ENCODE measurements around the gene CTBP1.

The CTBP1 gene

DNA sequence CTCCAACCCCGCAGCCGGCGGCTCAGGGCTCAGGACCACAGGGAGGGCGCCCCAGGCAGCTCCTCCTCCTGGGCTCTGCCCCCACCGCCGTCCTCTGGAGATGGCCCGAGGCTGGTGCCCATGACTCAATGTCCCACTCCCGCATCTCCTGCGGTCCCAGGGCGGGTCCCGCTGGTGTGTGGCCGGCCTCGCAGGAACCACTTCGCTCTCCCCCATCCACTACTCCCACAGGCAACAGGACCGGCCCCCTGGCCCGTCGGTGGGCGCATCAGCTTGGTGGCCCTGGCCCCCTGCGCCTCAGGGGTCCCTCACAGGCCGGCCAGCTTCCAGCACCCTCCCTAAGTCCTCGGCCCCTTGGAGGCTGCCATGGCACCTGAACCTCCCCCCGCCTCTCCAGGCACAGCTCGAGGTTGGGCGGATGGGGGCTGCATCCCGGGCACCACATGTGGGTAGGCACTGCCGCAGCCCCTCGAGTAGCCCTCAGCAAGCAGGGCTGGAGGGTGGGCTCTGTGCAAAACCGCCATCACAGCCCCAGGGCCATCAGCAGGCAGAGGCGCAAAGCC, 53.7 kb downstream of the CTBP1 start:
- no peak for DNase-seq (ENCODE audit: low read depth)

DNA sequence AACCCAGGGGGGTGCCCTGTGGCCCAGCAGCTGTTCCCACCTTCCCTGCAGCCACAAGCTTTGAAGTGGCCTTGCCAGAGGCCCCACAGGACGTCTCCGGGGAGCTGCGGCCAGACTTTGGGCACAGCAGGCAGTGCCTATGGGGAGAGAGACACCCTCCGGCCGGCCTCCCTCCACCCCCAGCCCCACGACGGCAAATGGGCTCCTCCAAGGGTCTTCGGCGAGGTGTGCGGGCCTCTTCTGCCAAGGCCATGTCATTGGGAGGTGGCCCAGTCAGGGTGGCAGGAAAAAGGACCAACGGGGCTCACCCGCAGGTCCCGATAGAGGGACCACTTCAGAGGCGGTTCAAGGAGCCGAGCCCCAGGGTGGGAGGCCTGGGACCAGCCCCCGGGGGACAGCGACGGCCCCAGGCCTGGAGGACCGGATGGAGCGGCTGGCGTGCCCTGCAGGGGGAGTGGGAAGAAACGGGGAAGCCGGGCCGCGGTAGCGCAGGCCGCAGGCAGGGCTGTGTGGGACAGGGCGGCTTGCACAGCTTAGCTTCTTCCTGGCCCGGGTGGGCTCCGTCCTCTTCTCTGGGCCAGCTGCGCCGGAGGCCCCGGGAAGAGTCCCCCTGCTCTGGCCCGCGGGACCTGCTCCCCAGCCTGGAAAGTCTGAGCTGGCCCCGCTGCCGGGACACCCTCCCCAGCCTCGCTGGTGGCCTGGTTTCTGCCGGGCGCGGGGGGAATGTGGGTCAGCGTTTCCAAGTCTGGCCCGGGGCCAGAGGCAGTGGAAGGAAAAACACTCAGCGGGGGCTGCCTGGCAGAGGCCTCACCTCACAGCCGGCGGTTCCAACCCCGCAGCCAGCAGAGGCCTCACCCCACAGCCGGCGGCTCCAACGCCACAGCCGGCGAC, 54.7 kb downstream of the CTBP1 start:
- DNase-seq (ENCODE audit: low read depth) = no peak

- DNase-seq (ENCODE audit: low read depth) = no peak
These were observed 55.5 kb downstream of the CTBP1 start for GRCh38 chr4:1193206-1194009.

DNA sequence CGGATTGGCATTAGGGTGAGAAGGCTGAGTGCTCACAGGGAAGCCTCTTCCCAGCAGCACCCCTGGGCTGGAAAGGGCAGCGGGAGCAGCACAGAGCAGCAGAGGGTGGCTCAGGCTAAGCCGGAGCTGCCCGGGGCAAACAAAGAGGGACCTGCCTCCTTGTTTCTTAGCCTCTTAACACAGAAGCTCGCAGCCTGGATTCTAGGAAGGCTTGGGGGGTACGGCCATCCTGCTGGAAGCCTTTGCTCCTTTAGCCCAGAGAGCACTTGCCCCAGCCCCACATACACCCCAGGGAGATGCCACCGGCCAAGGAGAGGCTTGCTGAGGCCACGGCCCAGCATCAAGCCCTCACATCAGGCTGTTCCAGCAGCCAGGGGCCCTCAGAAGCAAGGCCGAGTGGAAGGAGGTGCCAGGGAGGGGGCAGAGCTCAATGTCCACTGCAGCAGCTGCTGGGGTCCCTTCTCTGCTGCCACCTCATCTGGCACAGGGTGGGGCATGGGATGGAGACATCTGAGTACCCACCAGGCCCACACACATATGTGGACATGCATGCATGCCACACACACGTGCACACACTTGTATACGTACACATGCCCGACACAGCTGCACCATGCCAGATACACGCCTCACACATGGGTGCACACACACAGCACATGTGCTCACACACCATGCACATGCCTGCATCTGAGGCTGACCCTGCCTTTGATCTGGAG, 56.3 kb downstream of the CTBP1 start:
- DNase-seq (ENCODE audit: low read depth) = no peak

GRCh38 chr4:1192091-1192492, 56.8 kb downstream of the CTBP1 start:
- no peak for DNase-seq (ENCODE audit: low read depth)

- no peak for DNase-seq (ENCODE audit: low read depth)
These were observed 57.3 kb downstream of the CTBP1 start for GRCh38 chr4:1191621-1192020.

DNA sequence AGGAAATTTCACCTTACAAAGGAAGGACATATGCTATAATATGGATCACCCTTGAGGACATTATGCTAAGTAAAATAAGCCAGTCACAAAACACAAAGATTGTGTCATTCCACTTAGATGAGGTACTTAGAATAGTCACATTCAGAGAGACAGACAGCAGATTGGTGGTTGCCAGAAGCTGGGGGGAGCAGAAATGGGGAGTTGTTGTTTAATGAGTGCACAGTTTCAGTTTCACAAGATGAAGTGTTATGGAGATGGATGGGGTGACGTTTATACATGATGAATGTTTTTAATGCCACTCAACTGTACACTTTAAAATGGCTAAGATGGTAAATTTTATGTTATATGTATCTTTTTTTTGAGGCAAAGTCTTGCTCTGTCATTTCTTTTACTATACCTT, 61.7 kb downstream of the CTBP1 start:
- no peak for DNase-seq (ENCODE audit: low read depth)

DNA sequence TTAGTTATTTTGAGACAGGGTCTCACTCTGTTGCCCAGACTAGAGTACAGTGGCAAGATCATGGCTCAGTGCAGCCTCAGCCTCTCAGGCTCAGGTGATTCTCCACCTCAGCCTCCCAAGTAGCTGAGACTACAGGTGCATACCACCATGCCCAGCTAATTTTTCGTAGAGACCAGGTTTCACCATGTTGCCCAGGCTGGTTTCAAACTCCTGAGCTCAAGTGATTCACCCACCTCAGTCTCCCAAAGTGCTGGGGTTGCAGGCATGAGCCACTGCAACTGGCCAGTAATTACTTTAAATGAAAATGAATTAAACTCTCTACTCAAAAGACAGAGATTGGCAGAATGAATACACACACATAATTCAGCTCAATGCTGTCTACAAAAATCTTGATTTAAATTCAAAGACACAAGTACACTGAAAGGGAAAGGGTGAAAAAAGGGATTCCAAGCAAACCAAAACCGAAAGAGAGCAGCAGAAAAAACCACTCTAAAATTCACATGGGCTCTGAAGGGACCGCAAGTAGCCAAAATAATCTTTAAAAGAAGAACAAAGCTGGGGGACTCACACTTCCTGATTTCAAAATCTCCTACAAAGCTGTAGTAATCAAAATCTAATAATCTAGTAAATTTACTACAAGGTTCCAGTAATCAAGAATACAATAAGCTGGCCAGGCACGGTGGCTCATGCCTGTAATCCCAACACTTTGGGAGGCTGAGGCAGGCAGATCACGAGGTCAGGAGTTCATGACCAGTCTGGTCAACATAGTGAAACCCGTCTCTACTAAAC, 64.8 kb downstream of the CTBP1 start:
- DNase-seq (ENCODE audit: low read depth) = no peak

- no peak for DNase-seq (ENCODE audit: low read depth)
These were observed 66.6 kb downstream of the CTBP1 start for GRCh38 chr4:1182313-1182712.

DNA sequence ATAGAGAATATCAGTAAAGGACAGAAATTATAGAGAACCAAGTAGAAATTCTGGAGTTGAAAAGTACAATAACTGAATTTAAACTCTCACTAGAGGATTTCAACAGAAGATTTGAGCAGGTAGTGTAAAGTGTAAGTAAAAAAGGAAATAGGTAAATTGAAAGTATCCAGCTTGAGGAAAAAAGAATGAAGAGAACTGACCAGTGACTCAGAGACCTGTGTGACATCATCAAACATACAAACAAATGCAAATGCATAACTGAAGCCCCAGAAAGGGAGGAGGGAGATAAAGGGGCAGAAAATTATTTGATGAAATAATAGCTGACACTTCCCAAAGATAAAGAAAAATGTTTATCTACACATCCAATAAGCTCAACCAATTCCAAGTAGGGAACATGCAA, 68.3 kb downstream of the CTBP1 start:
- DNase-seq (ENCODE audit: low read depth) = no peak

GRCh38 chr4:1179976-1180375, 69.0 kb downstream of the CTBP1 start:
- no peak for DNase-seq (ENCODE audit: low read depth)

- no peak for DNase-seq (ENCODE audit: low read depth)
These were observed 69.9 kb downstream of the CTBP1 start for GRCh38 chr4:1179089-1179441.

DNA sequence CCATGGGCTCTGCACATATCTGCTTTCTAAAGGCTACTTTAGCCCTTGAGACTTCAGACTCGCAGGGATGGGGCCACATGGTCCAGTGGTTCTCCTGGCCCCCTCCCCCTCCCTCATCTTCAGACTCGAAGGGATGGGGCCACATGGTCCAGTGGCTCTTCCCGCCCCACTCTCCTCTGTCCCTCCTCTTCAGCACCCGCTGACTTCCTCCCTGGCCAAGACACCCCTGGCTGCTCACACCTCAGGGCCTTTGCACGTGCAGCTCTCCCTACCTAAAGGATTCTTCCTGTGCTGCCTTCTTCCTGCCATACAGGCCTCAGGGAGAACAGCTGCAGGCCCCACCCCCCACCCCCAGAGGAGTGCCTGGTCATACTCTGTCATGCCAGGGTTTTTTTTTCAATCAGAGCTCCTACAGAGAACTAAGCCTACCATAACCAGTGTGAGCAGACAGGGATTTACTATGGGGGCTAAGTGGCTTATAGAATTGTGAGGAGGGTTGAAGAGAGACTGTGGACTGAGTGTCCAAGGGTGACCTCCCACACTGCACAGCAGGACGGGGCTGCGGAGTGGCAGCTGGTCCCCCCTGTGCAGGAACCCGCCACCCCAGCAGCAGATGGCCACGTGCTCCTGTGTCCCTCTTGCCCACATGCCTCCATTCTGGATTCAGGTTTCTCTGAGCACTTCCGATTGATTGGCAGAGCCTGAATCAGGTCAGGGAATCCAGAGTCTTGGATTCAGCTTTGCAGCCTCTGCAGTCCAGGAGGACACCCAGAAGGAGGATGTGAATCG, 70.4 kb downstream of the CTBP1 start:
- DNase-seq (ENCODE audit: low read depth) = no peak

DNA sequence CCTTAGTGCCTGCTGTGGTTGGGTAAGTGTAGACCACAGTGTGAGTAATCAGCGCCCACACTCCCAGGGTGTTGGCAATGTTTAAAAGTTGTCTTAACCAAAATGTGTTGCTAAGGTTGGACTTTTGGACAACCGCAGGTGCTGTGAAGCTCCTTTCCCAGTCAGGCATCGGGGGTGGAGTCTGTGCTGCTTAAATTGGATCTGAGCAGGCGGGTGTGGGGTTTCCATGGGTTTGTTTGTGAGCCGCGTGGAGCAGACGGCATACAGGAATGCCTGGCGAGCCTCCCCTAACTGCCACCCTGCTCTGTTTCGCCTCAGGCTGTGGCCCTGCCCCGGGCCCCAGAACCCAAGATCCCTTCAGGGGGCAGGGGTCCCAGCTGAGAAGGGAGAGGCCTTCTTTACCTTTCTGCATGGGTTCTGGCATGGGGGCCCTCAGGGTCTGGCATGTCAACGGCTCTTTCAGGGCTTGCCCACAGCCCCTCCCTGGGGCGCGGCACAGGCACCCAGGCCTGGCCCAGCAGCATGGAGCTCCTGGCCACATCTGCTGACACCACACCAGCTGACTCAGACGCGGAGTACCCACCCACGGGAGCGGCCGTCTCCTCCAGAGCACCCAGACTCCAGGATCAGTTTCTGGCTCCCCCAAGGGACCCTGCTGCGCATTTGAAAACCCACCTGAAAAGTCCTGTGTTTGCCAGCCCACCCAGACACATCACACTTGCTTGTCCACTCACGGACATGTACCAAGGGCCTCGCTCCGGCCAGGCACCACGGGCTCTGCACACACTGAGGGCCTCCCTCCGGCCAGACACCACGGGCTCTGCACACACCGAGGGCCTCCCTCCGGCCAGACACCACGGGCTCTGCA, 71.4 kb downstream of the CTBP1 start:
- DNase-seq (ENCODE audit: low read depth) = peak; percentile 59

GRCh38 chr4:1176398-1177273, 72.3 kb downstream of the CTBP1 start:
- DNase-seq (ENCODE audit: low read depth) = no peak

GRCh38 chr4:1175635-1176229, 73.2 kb downstream of the CTBP1 start:
- no peak for DNase-seq (ENCODE audit: low read depth)

- DNase-seq (ENCODE audit: low read depth) = no peak
These were observed 73.8 kb downstream of the CTBP1 start for GRCh38 chr4:1174941-1175634.

Measured in stimulated activated CD8-positive, alpha-beta memory T cell treated with anti-CD3 and anti-CD28 coated beads, Interleukin-12 subunit alpha, Interleukin-12 subunit beta, amount 100 ng/mL, for 4 hours (primary cell).